Retinal pigment epithelial cell (primary cell): ENCODE data around the gene GRB7.

ENCODE experiments used
- DNase-seq: peaks from one replicate; pipeline ENCODE4 v3.0.0-alpha.2; 2010; ENCODE audit warnings: low read depth
- H3K4me3 ChIP-seq: 2 replicates; pipeline ENCODE4 v1.5.1; 2011; ENCODE audit warnings: mild to moderate bottlenecking, low read length, control low read depth, moderate library complexity
- TF ChIP-seq, protein P1 (sequence below): conservative IDR thresholded peaks from 2 replicates; pipeline ENCODE4 v1.5.1; 2011; ENCODE audit warnings: low read depth, low read length, control low read depth, inconsistent platforms

The GRB7 gene

DNA sequence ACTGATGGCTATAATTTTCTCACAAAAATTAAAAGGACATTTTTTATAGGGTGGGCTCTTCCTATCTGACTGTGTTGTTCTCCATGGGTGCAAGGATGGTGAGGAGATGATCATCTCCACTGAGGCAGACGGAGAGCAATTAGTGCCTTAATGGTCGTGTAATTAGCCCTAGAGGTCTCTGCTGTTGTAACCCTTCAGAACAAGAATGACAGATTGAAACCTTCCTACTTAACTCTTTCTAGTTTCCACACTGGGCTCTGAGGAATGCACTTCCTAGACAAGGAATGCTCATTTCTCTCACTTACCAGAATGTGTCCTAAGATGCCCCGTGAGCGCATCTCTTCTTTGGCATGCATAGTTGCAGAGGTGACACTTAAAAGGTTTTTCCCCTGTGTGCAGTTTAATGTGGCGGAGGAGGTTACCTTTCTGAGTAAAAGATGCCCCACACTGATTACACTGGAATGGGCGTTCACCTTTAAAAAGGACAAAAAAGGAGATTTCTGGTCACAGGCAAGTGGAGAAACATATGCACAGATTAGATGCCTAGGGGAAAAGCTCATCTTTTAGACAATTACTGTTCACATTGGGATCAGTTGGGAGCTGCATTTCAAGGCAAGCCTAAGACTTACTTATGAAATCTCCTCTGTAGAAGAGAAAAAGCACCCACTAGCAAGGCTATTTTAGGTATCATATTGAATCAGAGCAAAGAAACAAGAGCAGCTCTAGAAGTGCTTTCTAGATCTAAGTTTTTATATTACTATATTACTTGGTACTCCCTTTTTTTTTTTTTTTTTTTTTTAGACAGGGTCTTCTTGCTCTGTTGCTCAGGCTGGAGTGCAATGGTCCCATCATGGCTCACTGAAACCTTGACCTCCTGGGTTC lies 53.6 kb downstream of the GRB7 start:
- TF ChIP-seq, protein P1, sequence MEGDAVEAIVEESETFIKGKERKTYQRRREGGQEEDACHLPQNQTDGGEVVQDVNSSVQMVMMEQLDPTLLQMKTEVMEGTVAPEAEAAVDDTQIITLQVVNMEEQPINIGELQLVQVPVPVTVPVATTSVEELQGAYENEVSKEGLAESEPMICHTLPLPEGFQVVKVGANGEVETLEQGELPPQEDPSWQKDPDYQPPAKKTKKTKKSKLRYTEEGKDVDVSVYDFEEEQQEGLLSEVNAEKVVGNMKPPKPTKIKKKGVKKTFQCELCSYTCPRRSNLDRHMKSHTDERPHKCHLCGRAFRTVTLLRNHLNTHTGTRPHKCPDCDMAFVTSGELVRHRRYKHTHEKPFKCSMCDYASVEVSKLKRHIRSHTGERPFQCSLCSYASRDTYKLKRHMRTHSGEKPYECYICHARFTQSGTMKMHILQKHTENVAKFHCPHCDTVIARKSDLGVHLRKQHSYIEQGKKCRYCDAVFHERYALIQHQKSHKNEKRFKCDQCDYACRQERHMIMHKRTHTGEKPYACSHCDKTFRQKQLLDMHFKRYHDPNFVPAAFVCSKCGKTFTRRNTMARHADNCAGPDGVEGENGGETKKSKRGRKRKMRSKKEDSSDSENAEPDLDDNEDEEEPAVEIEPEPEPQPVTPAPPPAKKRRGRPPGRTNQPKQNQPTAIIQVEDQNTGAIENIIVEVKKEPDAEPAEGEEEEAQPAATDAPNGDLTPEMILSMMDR = no peak
- H3K4me3 ChIP-seq = no peak overlapping the region
- DNase-seq = no peak

DNA sequence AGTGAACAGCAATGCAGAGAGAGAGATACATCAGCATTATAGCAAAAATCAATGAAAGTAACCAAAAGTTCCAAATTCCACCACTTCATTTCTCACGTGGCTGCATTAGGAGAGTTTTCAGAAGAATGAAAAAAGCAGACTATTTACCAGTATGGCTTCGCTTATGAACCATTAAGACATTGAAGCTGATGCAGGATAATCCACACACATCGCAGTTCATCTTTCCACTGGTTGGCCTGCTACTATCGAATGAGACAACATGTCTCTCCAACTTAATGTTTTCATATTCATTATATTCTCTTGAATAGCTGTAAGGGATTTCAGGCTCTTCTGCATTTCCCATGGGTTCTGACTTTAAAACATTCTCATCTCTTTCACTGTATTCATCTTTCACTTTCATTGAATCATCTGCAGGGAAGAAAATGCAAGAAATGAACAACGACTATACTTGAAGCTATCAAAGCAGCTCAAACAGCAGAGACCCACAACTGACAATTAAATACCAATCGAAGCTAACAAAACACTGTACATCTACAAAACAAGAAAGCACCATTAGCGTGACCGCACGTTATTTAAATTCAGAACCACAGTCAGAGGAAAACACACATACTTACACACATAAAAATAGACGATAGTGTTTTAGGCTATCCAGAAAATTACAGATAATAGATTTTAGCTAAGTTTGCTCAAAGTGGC lies 54.9 kb downstream of the GRB7 start:
- no peak for DNase-seq
- H3K4me3 ChIP-seq = no peak overlapping the region
- TF ChIP-seq, protein P1 = no peak

DNA sequence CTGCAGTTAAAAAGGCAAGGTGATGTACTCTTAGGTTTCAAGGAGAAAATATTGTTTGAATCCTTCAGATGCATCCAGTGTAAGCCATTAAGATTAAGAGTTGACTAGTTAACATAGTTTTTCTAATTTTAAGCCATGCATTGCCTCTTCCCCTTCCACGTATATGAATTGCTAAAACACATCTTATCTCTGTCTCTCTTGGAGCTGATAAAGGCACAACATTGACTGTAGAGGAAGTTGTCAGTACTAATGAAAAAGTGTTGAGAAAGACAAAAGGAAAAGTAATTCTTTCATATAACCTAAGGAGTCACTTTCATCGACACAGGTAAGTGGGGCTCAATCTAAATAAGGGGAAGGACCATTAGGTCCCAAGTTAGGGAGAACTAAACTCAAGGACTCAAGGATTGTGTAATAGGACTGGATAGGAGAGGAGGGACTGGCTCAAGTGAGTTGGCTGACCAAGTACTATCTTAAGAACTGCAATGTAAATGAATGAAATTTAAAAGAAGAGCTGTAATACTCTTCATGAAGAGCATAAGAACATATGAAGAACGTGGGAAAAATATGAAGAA lies 55.6 kb downstream of the GRB7 start:
- no peak overlapping the region for H3K4me3 ChIP-seq
- no peak for DNase-seq
- TF ChIP-seq, protein P1 = no peak

DNA sequence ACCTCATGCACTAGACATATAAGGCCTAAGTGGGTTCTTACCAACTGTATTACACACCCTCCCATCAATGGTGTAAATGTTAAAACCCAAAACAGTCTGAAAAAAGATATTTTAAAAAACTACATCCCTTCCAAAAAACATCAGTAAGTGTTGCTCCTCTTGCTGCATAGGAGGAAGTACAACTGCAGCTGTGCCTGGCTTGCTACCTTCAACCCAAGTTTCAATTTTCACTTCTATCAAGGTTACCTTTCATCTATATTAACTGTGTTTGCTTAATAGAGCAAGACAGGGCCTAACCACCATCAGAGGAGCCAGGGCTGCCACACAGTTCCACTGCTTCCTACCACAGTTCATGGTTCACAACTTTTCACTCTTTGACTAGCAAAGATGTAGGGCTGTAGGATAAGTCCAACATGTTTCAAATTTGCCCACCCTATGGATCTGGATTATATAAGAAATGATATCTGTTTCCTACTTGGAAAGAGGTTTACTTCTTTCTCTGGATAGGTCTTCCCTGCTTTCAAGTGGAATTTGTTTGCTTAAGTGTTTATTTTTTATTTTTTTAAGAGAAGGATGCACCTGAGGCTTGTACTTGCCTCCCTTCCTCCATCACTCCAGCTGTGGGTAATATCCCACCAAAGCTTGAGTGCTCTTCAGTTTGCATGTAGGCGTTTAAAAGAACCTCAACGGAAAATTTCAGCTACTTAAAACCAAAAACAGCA lies 56.7 kb downstream of the GRB7 start:
- no peak overlapping the region for H3K4me3 ChIP-seq
- TF ChIP-seq, protein P1 = no peak
- no peak for DNase-seq
